ENCODE measurements around the gene ZNF165.

Gene ZNF165

DNA sequence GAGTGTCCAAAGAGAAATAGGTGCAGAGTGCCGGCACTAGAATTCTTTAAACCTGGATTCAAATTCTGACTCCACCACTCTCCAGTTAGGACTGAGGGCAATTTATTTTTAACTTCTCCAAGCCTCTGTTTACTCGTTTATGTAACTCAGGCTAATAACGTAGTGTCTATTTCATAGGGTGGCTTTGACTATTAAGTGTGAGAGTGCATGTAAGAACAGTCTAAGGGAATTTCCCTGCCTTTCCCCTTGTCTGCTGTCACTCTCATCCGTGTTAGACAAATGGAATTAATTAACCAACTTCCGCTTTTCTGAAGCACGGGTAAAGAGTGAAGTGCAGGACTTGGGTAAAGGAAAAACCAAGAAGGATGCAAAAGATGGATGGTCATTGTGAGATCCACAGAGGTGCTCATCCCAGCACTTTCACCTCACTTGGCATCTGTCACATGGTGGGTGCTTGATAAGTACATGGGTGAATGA lies 57.2 kb downstream of the ZNF165 start:
- no peak for DNase-seq (ENCODE audit: extremely low read depth, low read depth)

More for the DNA sequence above, 57.2 kb downstream of the ZNF165 start:
- TF ChIP-seq, protein P1, sequence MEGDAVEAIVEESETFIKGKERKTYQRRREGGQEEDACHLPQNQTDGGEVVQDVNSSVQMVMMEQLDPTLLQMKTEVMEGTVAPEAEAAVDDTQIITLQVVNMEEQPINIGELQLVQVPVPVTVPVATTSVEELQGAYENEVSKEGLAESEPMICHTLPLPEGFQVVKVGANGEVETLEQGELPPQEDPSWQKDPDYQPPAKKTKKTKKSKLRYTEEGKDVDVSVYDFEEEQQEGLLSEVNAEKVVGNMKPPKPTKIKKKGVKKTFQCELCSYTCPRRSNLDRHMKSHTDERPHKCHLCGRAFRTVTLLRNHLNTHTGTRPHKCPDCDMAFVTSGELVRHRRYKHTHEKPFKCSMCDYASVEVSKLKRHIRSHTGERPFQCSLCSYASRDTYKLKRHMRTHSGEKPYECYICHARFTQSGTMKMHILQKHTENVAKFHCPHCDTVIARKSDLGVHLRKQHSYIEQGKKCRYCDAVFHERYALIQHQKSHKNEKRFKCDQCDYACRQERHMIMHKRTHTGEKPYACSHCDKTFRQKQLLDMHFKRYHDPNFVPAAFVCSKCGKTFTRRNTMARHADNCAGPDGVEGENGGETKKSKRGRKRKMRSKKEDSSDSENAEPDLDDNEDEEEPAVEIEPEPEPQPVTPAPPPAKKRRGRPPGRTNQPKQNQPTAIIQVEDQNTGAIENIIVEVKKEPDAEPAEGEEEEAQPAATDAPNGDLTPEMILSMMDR (IDR thresholded peaks at IDR 0.05; ENCODE audit: low read depth, low read length), result no peak

All from AG09319 (cell line).